NCI-H2196 (cell line): Measurements from ENCODE around the gene RHOT2.

Experiments used
- DNase-seq: peaks from one replicate; lab custom pipeline; 2025; ENCODE audit not compliant: unreplicated experiment; lab: John Stamatoyannopoulos, UW

Gene RHOT2

GRCh38 chr16:632486-633335 lies 35.2 kb upstream of the RHOT2 start:
- no peak for DNase-seq

GRCh38 chr16:633336-634050 lies 34.4 kb upstream of the RHOT2 start:
- DNase-seq, result no peak

- DNase-seq, result no peak
Observed at GRCh38 chr16:634051-634670, 33.8 kb upstream of the RHOT2 start.

- DNase-seq, result no peak
Observed at GRCh38 chr16:634996-635395, 32.9 kb upstream of the RHOT2 start.

- DNase-seq, result no peak
Observed at GRCh38 chr16:635573-636205, 32.2 kb upstream of the RHOT2 start.

- peak; percentile 94 for DNase-seq
Observed at GRCh38 chr16:636206-637080, 31.5 kb upstream of the RHOT2 start, which contains the start of gene METTL26. TSS of gene METTL26 (minus strand) at chr16:636305. CDS start at chr16:636290, 15 bp downstream.

- DNase-seq, result peak; percentile 88
Observed at GRCh38 chr16:637081-638018, 30.6 kb upstream of the RHOT2 start.

- DNase-seq, result no peak
Observed at GRCh38 chr16:638034-638543, 29.8 kb upstream of the RHOT2 start.

- DNase-seq, result no peak
Observed at GRCh38 chr16:638836-639235, 29.1 kb upstream of the RHOT2 start.

GRCh38 chr16:640614-641013 lies 27.3 kb upstream of the RHOT2 start:
- DNase-seq, result no peak

- DNase-seq, result peak; percentile 88
Observed at GRCh38 chr16:641326-642188, 26.4 kb upstream of the RHOT2 start, which contains the start of gene MCRIP2. TSS of gene MCRIP2 (plus strand) at chr16:641828. CDS start at chr16:641992, 164 bp downstream.

- peak; percentile 57 for DNase-seq
Observed at GRCh38 chr16:642189-643049, 25.5 kb upstream of the RHOT2 start.

- DNase-seq, result no peak
Observed at GRCh38 chr16:643050-643368, 24.9 kb upstream of the RHOT2 start.

- no peak for DNase-seq
Observed at GRCh38 chr16:644556-644955, 23.4 kb upstream of the RHOT2 start.

GRCh38 chr16:645852-646678 lies 21.9 kb upstream of the RHOT2 start:
- DNase-seq, result no peak

- DNase-seq, result no peak
Observed at GRCh38 chr16:646679-647172, 21.2 kb upstream of the RHOT2 start.
